Transverse colon (tissue), 4 donors: ENCODE data around the gene GALNT2. TPM values are rescaled to one million over a fixed set of nuclear protein-coding genes. Genes with fewer than 3 reads are reported as not detected.

ENCODE experiments used
- DNase-seq: peaks from one replicate; pipeline ENCODE4 v3.0.0-alpha.2; 2019
- H3K27ac ChIP-seq, 4 donors: fragments of 200-600 bp; sonication (generic); 2 replicates each; pipeline ENCODE4 v1.5.1; 2016 to 2018; ENCODE audit warnings: inconsistent platforms in 4 of 4
- H3K27me3 ChIP-seq: fragments of 200-600 bp; sonication (generic); 2 replicates; pipeline ENCODE4 v1.5.1; 2017; ENCODE audit warnings: inconsistent platforms
- H3K36me3 ChIP-seq, 4 donors: fragments of 200-600 bp; sonication (generic); 2 replicates each; pipeline ENCODE4 v1.5.1; 2017 to 2019; ENCODE audit warnings: inconsistent platforms in 4 of 4
- H3K4me1 ChIP-seq, 4 donors: fragments of 200-600 bp; sonication (generic); 2 replicates each; pipeline ENCODE4 v1.5.1; 2017 to 2020; ENCODE audit warnings: inconsistent platforms in 4 of 4
- H3K4me3 ChIP-seq, 4 donors: fragments of 200-600 bp; sonication (generic); 1 replicate in 1 of 4; 2 replicates in 3 of 4; pipeline versions ENCODE4 v1.5.1 to v1.6.1; 2017 to 2019; ENCODE audit warnings: inconsistent platforms in 4 of 4
- H3K9me3 ChIP-seq, 2 donors: fragments of 200-600 bp; sonication (generic); 2 replicates each; pipeline ENCODE4 v1.5.1; 2017 to 2019; ENCODE audit warnings: inconsistent platforms in 2 of 2
- EP300 ChIP-seq: sonication (generic); formaldehyde crosslinking; IDR thresholded peaks from one replicate; pipeline ENCODE4 v1.6.1; 2017; ENCODE audit warnings: antibody characterized with exemption, low read depth
- POLR2A ChIP-seq: fragments of 450-650 bp; IDR thresholded peaks from one replicate; pipeline ENCODE4 v1.6.1; 2016; ENCODE audit warnings: antibody characterized with exemption, mild to moderate bottlenecking, moderate library complexity
- POLR2AphosphoS5 ChIP-seq, 3 donors: sonication (generic); formaldehyde crosslinking; IDR thresholded peaks; one replicate each; pipeline ENCODE4 v1.6.1; 2016; ENCODE audit warnings: antibody characterized with exemption in 3 of 3
- WGBS, 2 donors: methylation state at CpG; one replicate each; pipeline ENCODE4 v1.1.5; 2018; ENCODE audit warnings: low coverage in 1 of 2; 5-methylcytosine and 5-hydroxymethylcytosine counted together
- in situ Hi-C, 4 donors: fragments of 200-750 bp; cut with MboI; loops; one replicate each; pipeline versions ENCODE4 v1.15.0 to v1.15.1; 2017; ENCODE audit warnings: low sequenced_read_pairs in 3 of 4, low pct_ligation_motif_present in 1 of 4, low pct_unique_long_range_greater_than_20kb in 1 of 4
- intact Hi-C: fragments of 100-400 bp; cut with DNase I; formaldehyde crosslinking; loops from one replicate; pipeline ENCODE4 v1.15.1; 2023; ENCODE audit warnings: low total_unique reads
- total RNA-seq, 4 donors: library from RNA; depleted of rRNA; stranded (reverse); fragments of >200 nt; gene quantifications; one replicate each; pipeline ENCODE4 v1.1.0, GENCODE V29; 2016
- TF ChIP-seq, protein P1 (sequence below), 5 experiments: fragments of 200-600 bp in 3 of 5; fragments of 450-650 bp in 2 of 5; sonication (generic) in 3 of 5; IDR thresholded peaks; 1 replicate in 2 of 5; 2 replicates in 3 of 5; pipeline ENCODE4 v1.5.1; 2016 to 2017; ENCODE audit warnings: antibody characterized with exemption in 5 of 5, inconsistent platforms in 3 of 5, mild to moderate bottlenecking in 2 of 5, moderate library complexity in 1 of 5

The GALNT2 gene
- total RNA-seq, 4 donors from 2014 or later, result 16.5 to 48.8 (median 36.8) TPM

DNA sequence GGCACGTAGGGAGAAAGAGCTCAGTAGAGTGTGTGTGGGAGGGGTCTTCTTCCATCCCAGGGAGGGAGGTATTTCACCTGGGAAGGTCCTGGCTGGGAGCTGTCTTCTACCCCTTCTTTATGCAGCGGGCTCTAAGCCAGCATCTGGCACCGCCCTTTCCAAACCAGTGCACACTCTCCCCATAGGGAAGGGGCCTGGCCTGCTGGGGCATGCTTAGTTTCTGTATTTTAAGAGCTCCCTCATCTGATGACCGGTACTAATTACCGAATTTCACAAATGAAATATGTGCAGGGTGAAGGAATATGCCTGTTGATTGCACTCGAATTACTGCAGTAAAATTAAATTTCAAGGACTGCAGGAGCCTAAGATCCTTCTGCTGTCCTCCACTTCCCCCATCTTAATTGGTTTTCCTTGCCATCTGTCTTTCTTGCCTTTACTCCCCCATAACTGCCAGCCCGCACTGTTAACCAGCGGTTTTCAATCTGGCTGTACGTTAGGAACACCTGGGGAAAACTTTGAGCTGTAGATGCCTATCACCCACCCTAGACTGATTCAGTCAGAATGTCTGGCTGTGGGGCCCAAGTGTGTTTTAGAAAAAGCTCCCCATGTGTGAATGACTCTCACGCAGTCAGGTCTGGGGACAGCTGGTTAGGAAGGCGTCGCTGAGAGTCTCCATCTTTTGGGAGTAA, 20.1 kb downstream of the GALNT2 start:
- intact Hi-C loops, result no loop called here
- TF ChIP-seq, protein P1, sequence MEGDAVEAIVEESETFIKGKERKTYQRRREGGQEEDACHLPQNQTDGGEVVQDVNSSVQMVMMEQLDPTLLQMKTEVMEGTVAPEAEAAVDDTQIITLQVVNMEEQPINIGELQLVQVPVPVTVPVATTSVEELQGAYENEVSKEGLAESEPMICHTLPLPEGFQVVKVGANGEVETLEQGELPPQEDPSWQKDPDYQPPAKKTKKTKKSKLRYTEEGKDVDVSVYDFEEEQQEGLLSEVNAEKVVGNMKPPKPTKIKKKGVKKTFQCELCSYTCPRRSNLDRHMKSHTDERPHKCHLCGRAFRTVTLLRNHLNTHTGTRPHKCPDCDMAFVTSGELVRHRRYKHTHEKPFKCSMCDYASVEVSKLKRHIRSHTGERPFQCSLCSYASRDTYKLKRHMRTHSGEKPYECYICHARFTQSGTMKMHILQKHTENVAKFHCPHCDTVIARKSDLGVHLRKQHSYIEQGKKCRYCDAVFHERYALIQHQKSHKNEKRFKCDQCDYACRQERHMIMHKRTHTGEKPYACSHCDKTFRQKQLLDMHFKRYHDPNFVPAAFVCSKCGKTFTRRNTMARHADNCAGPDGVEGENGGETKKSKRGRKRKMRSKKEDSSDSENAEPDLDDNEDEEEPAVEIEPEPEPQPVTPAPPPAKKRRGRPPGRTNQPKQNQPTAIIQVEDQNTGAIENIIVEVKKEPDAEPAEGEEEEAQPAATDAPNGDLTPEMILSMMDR (IDR thresholded peaks at IDR 0.05), result no peak
- TF ChIP-seq EP300 (no peak), POLR2AphosphoS5 (IDR thresholded peaks at IDR 0.05) (no peak)
- Histone ChIP-seq H3K27me3 (no peaks in the 10 kb centered on the region), H3K9me3 (no peaks in the 10 kb centered on the region), H3K36me3 (no peaks in the 10 kb centered on the region), H3K27ac (no peak overlapping the region), H3K4me1 (peaks cover 8 to 29% (median 22%) of the 10 kb centered on the region in 4 donors), H3K4me3 (no peak overlapping the region)
- in situ Hi-C loops, result no loop called here
- DNase-seq, result no peak
- 82 to 93% methylated on average over 3 to 12 of the region's 12 CpGs for whole genome bisulfite sequencing, 2 donors

DNA sequence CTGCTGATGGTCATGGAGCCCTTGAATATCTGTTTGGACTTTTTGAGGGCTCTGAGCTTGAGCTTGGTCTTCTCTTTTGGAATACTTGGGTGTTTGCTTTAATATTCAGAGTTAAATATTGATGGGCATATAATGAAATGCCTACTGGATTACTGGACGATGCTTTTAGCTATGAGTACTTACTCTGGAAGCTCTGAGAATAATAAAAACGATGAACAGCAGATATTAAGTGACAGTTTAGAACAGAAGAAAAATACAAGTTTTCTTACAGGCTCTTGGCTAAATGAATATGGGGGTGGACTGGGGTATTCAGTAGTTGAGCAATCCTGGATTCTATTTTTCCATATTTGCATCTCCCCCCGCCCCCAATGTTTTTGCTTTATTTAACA, 20.7 kb downstream of the GALNT2 start:
- no peak for TF ChIP-seq POLR2AphosphoS5 (IDR thresholded peaks at IDR 0.05)
- WGBS, 2 donors, result 64 to 73% methylated on average over 3 of the region's 3 CpGs
- H3K4me1 ChIP-seq, result peaks cover 8 to 29% (median 22%) of the 10 kb centered on the region in 4 donors
- no peak overlapping the region for H3K27ac ChIP-seq
- no peaks in the 10 kb centered on the region for H3K27me3 ChIP-seq
- intact Hi-C loops (no loop called here), in situ Hi-C loops (no loop called here)
- H3K4me3 ChIP-seq, result no peak overlapping the region
- H3K36me3 ChIP-seq, result no peaks in the 10 kb centered on the region
- no peak for DNase-seq
- no peaks in the 10 kb centered on the region for H3K9me3 ChIP-seq

DNA sequence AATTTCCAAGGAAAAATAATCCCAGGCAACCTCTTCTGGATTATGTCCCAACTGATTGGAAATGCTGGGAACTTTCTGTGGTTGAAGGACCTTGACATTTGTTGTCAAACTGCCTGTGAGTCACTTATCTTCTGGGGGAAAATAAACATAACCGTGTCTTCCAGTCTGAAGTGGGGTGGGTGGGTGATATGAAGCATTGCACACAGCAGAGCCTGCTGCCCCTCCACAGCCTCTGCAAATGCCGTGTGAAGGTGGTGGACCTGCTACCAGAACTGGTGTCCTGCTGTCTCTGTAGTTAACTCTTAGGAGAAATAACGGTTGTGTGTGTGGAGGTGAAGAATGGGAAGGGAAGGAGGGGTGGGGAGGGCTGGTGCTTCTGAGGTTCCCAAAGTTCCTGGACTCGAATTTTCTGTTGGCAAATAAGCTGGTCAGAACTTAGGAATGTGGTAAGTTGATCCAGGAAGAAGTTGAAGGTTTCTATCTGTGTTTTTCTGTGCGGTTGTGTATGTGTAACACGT, 23.2 kb downstream of the GALNT2 start:
- Histone ChIP-seq H3K27ac (no peak overlapping the region), H3K27me3 (no peaks in the 10 kb centered on the region), H3K4me1 (peaks cover 0 to 16% (median 10%) of the 10 kb centered on the region in 4 donors), H3K4me3 (no peak overlapping the region), H3K36me3 (no peaks in the 10 kb centered on the region), H3K9me3 (no peaks in the 10 kb centered on the region)
- intact Hi-C loops (no loop called here), in situ Hi-C loops (no loop called here)
- WGBS, 2 donors, result 73 to 87% methylated on average over 3 to 6 of the region's 6 CpGs
- TF ChIP-seq POLR2A (no peak), POLR2AphosphoS5 (IDR thresholded peaks at IDR 0.05) (no peak), EP300 (no peak)
- TF ChIP-seq, protein P1 (IDR thresholded peaks at IDR 0.05), result no peak
- DNase-seq, result no peak

DNA sequence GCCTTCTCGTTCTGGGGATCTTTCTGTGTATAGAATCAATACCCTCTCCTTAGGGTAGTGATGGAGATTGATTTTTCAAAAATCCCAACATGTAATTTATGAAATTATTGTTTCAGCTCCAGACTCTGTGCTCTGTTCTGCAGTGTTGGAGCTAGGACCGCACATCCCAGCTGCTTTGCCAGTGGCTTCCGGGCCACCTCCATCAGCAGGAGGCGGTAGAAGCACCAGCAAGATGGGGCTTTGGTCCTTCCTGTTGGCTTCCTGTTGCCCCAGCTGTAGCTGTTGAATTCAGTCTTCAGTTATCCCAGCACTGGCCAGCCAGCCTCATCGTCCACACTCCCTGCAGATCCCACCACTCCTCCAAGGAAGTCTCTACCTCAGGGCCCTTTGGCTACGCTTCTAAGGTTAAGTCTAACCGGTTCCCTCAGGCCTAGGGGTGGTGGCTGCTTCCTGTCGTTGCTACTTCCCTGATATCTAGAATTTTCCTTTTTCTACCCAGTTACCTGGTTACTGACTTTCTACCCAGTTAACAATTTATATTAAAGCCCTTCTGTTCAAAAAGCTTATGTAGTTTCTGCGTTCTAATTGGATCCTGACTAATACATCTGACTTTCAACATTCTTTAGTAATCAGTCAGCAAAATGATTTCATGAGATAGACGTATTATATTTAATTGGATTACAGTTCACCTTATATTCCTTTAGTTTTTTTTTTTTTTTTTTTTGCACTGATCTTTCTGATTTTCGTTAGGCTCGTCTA, 24.6 kb downstream of the GALNT2 start:
- WGBS, 2 donors, result 96% methylated on average over 8 to 12 of the region's 12 CpGs
- Histone ChIP-seq H3K4me1 (peaks cover 0 to 11% (median 6%) of the 10 kb centered on the region in 4 donors), H3K27me3 (no peaks in the 10 kb centered on the region), H3K36me3 (no peaks in the 10 kb centered on the region), H3K9me3 (no peaks in the 10 kb centered on the region), H3K27ac (no peak overlapping the region), H3K4me3 (no peak overlapping the region)
- DNase-seq, result no peak
- intact Hi-C loops (no loop called here), in situ Hi-C loops (no loop called here)
- TF ChIP-seq POLR2A (no peak), POLR2AphosphoS5 (IDR thresholded peaks at IDR 0.05) (no peak), EP300 (no peak)
- TF ChIP-seq, protein P1 (IDR thresholded peaks at IDR 0.05), result no peak
